Pericardium fibroblast (primary cell): ENCODE measurements around the gene OR8A1. TPM values are rescaled to one million over a fixed set of nuclear protein-coding genes. Genes with fewer than 3 reads are reported as not detected.

Experiments
- total RNA-seq: library from RNA; depleted of rRNA; stranded (reverse); fragments of >200 nt; gene quantifications from 2 replicates; pipeline ENCODE4 v1.2.3, GENCODE V29; 2015

The OR8A1 gene
- not detected in 2 replicates for total RNA-seq

GRCh38 chr11:124569697-124570096, at the start of gene OR8A1:
OR8A1 (plus strand) TSS chr11:124569997; CDS start chr11:124570120, 123 bp downstream.

GRCh38 chr11:124543554-124543953, 26.2 kb upstream of the OR8A1 start, which contains the start of gene OR8B12:
OR8B12 (minus strand) TSS chr11:124543654; CDS start chr11:124543654, 0 bp downstream.

GRCh38 chr11:124611064-124611463, 41.3 kb downstream of the OR8A1 start, which contains the start of gene PANX3:
PANX3 (plus strand) TSS chr11:124611428; CDS start chr11:124611557, 129 bp downstream.

Other genes with a start within 250 kb of the OR8A1 start
- not detected in 2 replicates for gene OR8D2, start 249.8 kb upstream of the OR8A1 start, total RNA-seq
- not detected in 2 replicates for gene OR8B2, start 185.5 kb upstream of the OR8A1 start, total RNA-seq
- gene OR8B3, start 171.0 kb upstream of the OR8A1 start, total RNA-seq: not detected in 2 replicates
- not detected in 2 replicates for gene OR8B4, start 145.1 kb upstream of the OR8A1 start, total RNA-seq
- not detected in 2 replicates for gene OR8B8, start 124.3 kb upstream of the OR8A1 start, total RNA-seq
- gene OR8B12, start 26.3 kb upstream of the OR8A1 start, total RNA-seq: not detected in 2 replicates
- not detected in 2 replicates for gene PANX3, start 41.4 kb downstream of the OR8A1 start, total RNA-seq
- gene TBRG1, start 52.9 kb downstream of the OR8A1 start, total RNA-seq: 16.8 and 23.3 TPM in 2 replicates
- gene SIAE, start 103.7 kb downstream of the OR8A1 start, total RNA-seq: 20.9 and 25.6 TPM in 2 replicates
- 1.4 and 9.1 TPM in 2 replicates for gene SPA17, start 103.9 kb downstream of the OR8A1 start, total RNA-seq
- 6.6 TPM in 1 of 2 replicates, not detected in the other for gene NRGN, start 169.9 kb downstream of the OR8A1 start, total RNA-seq
- gene VSIG2, start 182.3 kb downstream of the OR8A1 start, total RNA-seq: not detected in 2 replicates
- gene ESAM, start 192.3 kb downstream of the OR8A1 start, total RNA-seq: 0.35 and 6.4 TPM in 2 replicates
- 6.5 and 9.0 TPM in 2 replicates for gene MSANTD2, start 230.4 kb downstream of the OR8A1 start, total RNA-seq